SH-SY5Y (cell line): Measurements from ENCODE around the gene COL8A2.

Experiments used
- GATA2 ChIP-seq: IDR thresholded peaks from 2 replicates; pipeline ENCODE4 v1.6.1; 2011; ENCODE audit warnings: mild to moderate bottlenecking, low read depth, low read length
- GATA3 ChIP-seq: IDR thresholded peaks from 2 replicates; pipeline ENCODE4 v1.6.1; 2011; ENCODE audit warnings: low read depth, mild to moderate bottlenecking, low read length, moderate library complexity

COL8A2 gene

GRCh38 chr1:36086529-36087232, 38.3 kb downstream of the COL8A2 start:
- TF ChIP-seq GATA3 (no peak), GATA2 (no peak)

GRCh38 chr1:36085686-36086526, 39.1 kb downstream of the COL8A2 start:
- TF ChIP-seq GATA2 (no peak), GATA3 (no peak)

- TF ChIP-seq GATA2 (no peak), GATA3 (no peak)
Measured at GRCh38 chr1:36085126-36085525, 39.9 kb downstream of the COL8A2 start.

GRCh38 chr1:36084497-36085115, 40.4 kb downstream of the COL8A2 start:
- no peak for TF ChIP-seq GATA2

GRCh38 chr1:36083635-36084496, 41.2 kb downstream of the COL8A2 start, which contains the start of gene TEKT2:
TEKT2 (plus strand) TSS chr1:36084094; CDS start chr1:36084922, 828 bp downstream.
- no peak for TF ChIP-seq GATA3
- TF ChIP-seq GATA2 = no peak

GRCh38 chr1:36083219-36083618, 41.8 kb downstream of the COL8A2 start:
- TF ChIP-seq GATA3 (no peak), GATA2 (no peak)

- TF ChIP-seq GATA3 (no peak), GATA2 (no peak)
Measured at GRCh38 chr1:36081926-36082485, 43.0 kb downstream of the COL8A2 start.

GRCh38 chr1:36080801-36081200, 44.2 kb downstream of the COL8A2 start:
- no peak for TF ChIP-seq GATA2
- TF ChIP-seq GATA3 = no peak

GRCh38 chr1:36080236-36080635, 44.8 kb downstream of the COL8A2 start:
- no peak for TF ChIP-seq GATA3
- no peak for TF ChIP-seq GATA2

GRCh38 chr1:36076979-36077573, 47.9 kb downstream of the COL8A2 start:
- TF ChIP-seq GATA3 (no peak), GATA2 (no peak)

- no peak for TF ChIP-seq GATA2
- no peak for TF ChIP-seq GATA3
Measured at GRCh38 chr1:36070349-36070748, 54.7 kb downstream of the COL8A2 start.

- TF ChIP-seq GATA3 = no peak
- no peak for TF ChIP-seq GATA2
Measured at GRCh38 chr1:36068866-36069265, 56.2 kb downstream of the COL8A2 start.

GRCh38 chr1:36067871-36068270, 57.2 kb downstream of the COL8A2 start:
- TF ChIP-seq GATA2 = no peak
- no peak for TF ChIP-seq GATA3
